HCT116 (cell line): ENCODE results near the gene TTBK1. TPM values are rescaled to one million over a fixed set of nuclear protein-coding genes. Genes with fewer than 3 reads are reported as not detected.

ENCODE experiments used
- ATAC-seq: fragments of 200-7000 bp; cut with Tn5 transposase; 2 replicates; pipeline ENCODE4 v1.9.1; 2020; ENCODE audit warnings: mild to moderate bottlenecking, moderate library complexity
- BruUV-seq: library from RNA; stranded (reverse); fragments of 400-500 nt; replicated peaks from 2 replicates; lab custom pipeline; 2021; lab: Mats Ljungman, UMichigan
- CTCF ChIA-PET: fragments of 300-600 bp; sonication (Branson Sonifier 250); formaldehyde crosslinking; loops from one replicate; lab custom pipeline; 2021; ENCODE audit warnings: antibody characterized with exemption; lab: Charles Lee
- POLR2A ChIA-PET: fragments of 300-600, 350-600 bp; sonication (Branson Sonifier 250); formaldehyde crosslinking; loops from one replicate; lab custom pipeline; 2021; ENCODE audit warnings: antibody characterized with exemption; lab: Charles Lee
- RAD21 ChIA-PET, 2 experiments: fragments of 300-600 bp; sonication (Branson Sonifier 250); formaldehyde crosslinking; loops; one replicate each; lab custom pipeline; 2023; ENCODE audit warnings: low total read pairs in 2 of 2; ENCODE audit not compliant: uncharacterized antibody in 2 of 2, unreplicated experiment in 2 of 2, low non-redundant PET in 1 of 2; lab: Charles Lee
- DNase-seq: peaks from one replicate; pipeline ENCODE4 v3.0.0-alpha.2; 2010; ENCODE audit warnings: low read depth, low spot score
- H2AFZ ChIP-seq: fragments of 200-600 bp; shearing (Covaris generic), sonication (generic); 2 replicates; pipeline ENCODE4 v1.6.1; 2017; ENCODE audit warnings: low read depth, mixed run types, mixed read lengths, antibody characterized with exemption, low read length; ENCODE audit not compliant: poor library complexity, severe bottlenecking
- H3K27ac ChIP-seq: 2 replicates; pipeline ENCODE4 v1.5.1; 2012; ENCODE audit warnings: low read depth, low read length
- H3K27me3 ChIP-seq: fragments of 200-600 bp; sonication (generic); 2 replicates; pipeline ENCODE4 v1.6.1; 2016; ENCODE audit warnings: mixed run types, low read length, mixed read lengths; ENCODE audit not compliant: insufficient read depth
- H3K36me3 ChIP-seq, 2 experiments: fragments of 200-500 bp in 1 of 2; fragments of 200-600 bp in 1 of 2; sonication (Bioruptor generic) in 1 of 2; sonication (generic) in 1 of 2; 2 replicates each; pipeline versions ENCODE4 v1.5.1 to v1.6.1; 2014 to 2016; ENCODE audit warnings: low read length in 2 of 2, inconsistent platforms in 1 of 2, mixed read lengths in 1 of 2, mixed run types in 1 of 2; ENCODE audit not compliant: insufficient read depth in 2 of 2, control insufficient read depth in 1 of 2
- H3K4me1 ChIP-seq, 2 experiments: fragments of 200-600 bp in 1 of 2; sonication (generic) in 1 of 2; 2 replicates each; pipeline versions ENCODE4 v1.5.1 to v1.6.1; 2012 to 2017; ENCODE audit warnings: low read length in 2 of 2, inconsistent platforms in 1 of 2, mild to moderate bottlenecking in 1 of 2, mixed read lengths in 1 of 2, mixed run types in 1 of 2, moderate library complexity in 1 of 2; ENCODE audit not compliant: insufficient read depth in 2 of 2, control insufficient read depth in 1 of 2
- H3K4me2 ChIP-seq: fragments of 200-600 bp; sonication (generic); 2 replicates; pipeline ENCODE4 v1.6.1; 2017; ENCODE audit warnings: mixed run types, low read length, mixed read lengths
- H3K4me3 ChIP-seq, 2 experiments: fragments of 200-600 bp in 1 of 2; sonication (generic) in 1 of 2; replicated peaks in 1 of 2; 2 replicates each; pipeline ENCODE4 v1.5.1; 2011 to 2016; ENCODE audit warnings: low read length in 2 of 2, control low read depth in 1 of 2, low read depth in 1 of 2, mild to moderate bottlenecking in 1 of 2, mixed read lengths in 1 of 2, mixed run types in 1 of 2
- H3K79me2 ChIP-seq: fragments of 200-600 bp; sonication (generic); 2 replicates; pipeline ENCODE4 v1.6.1; 2017; ENCODE audit warnings: mild to moderate bottlenecking, mixed run types, low read length, moderate library complexity, mixed read lengths; ENCODE audit not compliant: insufficient read depth
- H3K9ac ChIP-seq: fragments of 200-600 bp; sonication (generic); 2 replicates; pipeline ENCODE4 v1.6.1; 2016; ENCODE audit warnings: low read length, mixed read lengths
- H3K9me2 ChIP-seq: fragments of 200-600 bp; sonication (generic), shearing (Covaris generic); 2 replicates; pipeline ENCODE4 v1.6.1; 2017; ENCODE audit warnings: mixed run types, mild to moderate bottlenecking, moderate library complexity; ENCODE audit not compliant: insufficient read depth
- H3K9me3 ChIP-seq, 2 experiments: fragments of 200-500 bp in 1 of 2; fragments of 200-600 bp in 1 of 2; sonication (Bioruptor generic) in 1 of 2; sonication (generic) in 1 of 2; 2 replicates each; pipeline ENCODE4 v1.6.1; 2014 to 2017; ENCODE audit warnings: low read length in 2 of 2, mixed read lengths in 2 of 2, inconsistent platforms in 1 of 2, low read depth in 1 of 2, mild to moderate bottlenecking in 1 of 2, mixed run types in 1 of 2, moderate library complexity in 1 of 2; ENCODE audit not compliant: control insufficient read depth in 1 of 2, insufficient read depth in 1 of 2
- H4K20me1 ChIP-seq: fragments of 200-600 bp; sonication (generic), shearing (Covaris generic); 2 replicates; pipeline ENCODE4 v1.6.1; 2017; ENCODE audit warnings: mixed run types, mild to moderate bottlenecking, moderate library complexity; ENCODE audit not compliant: insufficient read depth
- CBX3 ChIP-seq: IDR thresholded peaks from 2 replicates; pipeline ENCODE4 v1.6.1; 2012; ENCODE audit warnings: low read depth
- ELF1 ChIP-seq: IDR thresholded peaks from 2 replicates; pipeline ENCODE4 v1.6.1; 2012; ENCODE audit warnings: low read depth, borderline replicate concordance
- EZH2 ChIP-seq: fragments of 200-600 bp; sonication (generic); IDR thresholded peaks from 2 replicates; pipeline ENCODE4 v1.6.1; 2017; ENCODE audit warnings: antibody characterized with exemption, mixed run types
- EZH2phosphoT487 ChIP-seq: fragments of 200-600 bp; IDR thresholded peaks from 2 replicates; pipeline ENCODE4 v1.6.1; 2018; ENCODE audit warnings: antibody characterized with exemption, borderline replicate concordance
- FOSL1 ChIP-seq: IDR thresholded peaks from 2 replicates; pipeline ENCODE4 v1.6.1; 2012; ENCODE audit warnings: low read depth
- JUND ChIP-seq: IDR thresholded peaks from 2 replicates; pipeline ENCODE4 v1.6.1; 2012
- POLR2A ChIP-seq: IDR thresholded peaks from 2 replicates; pipeline ENCODE4 v1.7.0; 2011; ENCODE audit warnings: borderline replicate concordance; ENCODE audit not compliant: insufficient read depth, insufficient read length; ENCODE audit errors: extremely low read depth
- RAD21 ChIP-seq: IDR thresholded peaks from 2 replicates; pipeline ENCODE4 v1.6.1; 2012; ENCODE audit warnings: low read depth, mild to moderate bottlenecking
- SIN3A ChIP-seq: IDR thresholded peaks from 2 replicates; pipeline ENCODE4 v1.6.1; 2012; ENCODE audit warnings: low read depth
- SP1 ChIP-seq: IDR thresholded peaks from 2 replicates; pipeline ENCODE4 v1.6.1; 2012; ENCODE audit warnings: low read depth
- SRF ChIP-seq: IDR thresholded peaks from 2 replicates; pipeline ENCODE4 v1.6.1; 2012; ENCODE audit warnings: low read depth
- TCF7L2 ChIP-seq: IDR thresholded peaks from 2 replicates; pipeline ENCODE4 v1.7.0; 2011; ENCODE audit warnings: borderline replicate concordance, inconsistent platforms; ENCODE audit not compliant: insufficient read depth, insufficient read length; ENCODE audit errors: extremely low read depth
- YY1 ChIP-seq: IDR thresholded peaks from 2 replicates; pipeline ENCODE4 v1.6.1; 2011; ENCODE audit warnings: low read length, low read depth, moderate library complexity, mild to moderate bottlenecking; ENCODE audit not compliant: insufficient replicate concordance; ENCODE audit errors: extremely low read depth
- ZNF274 ChIP-seq: fragments of 200-500 bp; sonication (Bioruptor generic); IDR thresholded peaks from 2 replicates; pipeline ENCODE4 v1.6.1; 2014; ENCODE audit warnings: mild to moderate bottlenecking, low read depth, low read length, inconsistent platforms
- intact Hi-C: fragments of 100-400 bp; cut with micrococcal nuclease; formaldehyde crosslinking; loops from 2 replicates; pipeline ENCODE4 v1.10.0; 2022
- total RNA-seq: library from RNA; stranded (reverse); gene quantifications from one replicate; pipeline ENCODE4 v1.2.1, GENCODE V29; 2021; ENCODE audit not compliant: unreplicated experiment
- TF ChIP-seq, protein P1 (sequence below): IDR thresholded peaks from 2 replicates; pipeline ENCODE4 v1.6.1; 2012; ENCODE audit warnings: low read depth
- TF ChIP-seq, protein P2 (sequence below): IDR thresholded peaks from 2 replicates; pipeline ENCODE4 v1.6.1; 2012
- TF ChIP-seq, protein P3 (sequence below), 3 experiments: fragments of 200-600 bp in 1 of 3; sonication (generic) in 1 of 3; IDR thresholded peaks in 2 of 3; conservative IDR thresholded peaks in 1 of 3; 2 replicates each; pipeline ENCODE4 v1.5.1; 2012 to 2017; ENCODE audit warnings: low read depth in 2 of 3, low read length in 2 of 3, antibody characterized with exemption in 1 of 3, borderline replicate concordance in 1 of 3, control low read depth in 1 of 3, mild to moderate bottlenecking in 1 of 3, mixed read lengths in 1 of 3, mixed run types in 1 of 3, moderate library complexity in 1 of 3; ENCODE audit not compliant: insufficient read depth in 1 of 3
- TF ChIP-seq, protein P4 (sequence below): IDR thresholded peaks from 2 replicates; pipeline ENCODE4 v1.6.1; 2012
- TF ChIP-seq, protein P5 (sequence below): IDR thresholded peaks from 2 replicates; pipeline ENCODE4 v1.6.1; 2011; ENCODE audit warnings: mild to moderate bottlenecking, low read length, moderate library complexity; ENCODE audit not compliant: insufficient replicate concordance; ENCODE audit errors: extremely low read depth

TTBK1 gene
- total RNA-seq, 1 experiment from 2014 or later, result not detected

DNA sequence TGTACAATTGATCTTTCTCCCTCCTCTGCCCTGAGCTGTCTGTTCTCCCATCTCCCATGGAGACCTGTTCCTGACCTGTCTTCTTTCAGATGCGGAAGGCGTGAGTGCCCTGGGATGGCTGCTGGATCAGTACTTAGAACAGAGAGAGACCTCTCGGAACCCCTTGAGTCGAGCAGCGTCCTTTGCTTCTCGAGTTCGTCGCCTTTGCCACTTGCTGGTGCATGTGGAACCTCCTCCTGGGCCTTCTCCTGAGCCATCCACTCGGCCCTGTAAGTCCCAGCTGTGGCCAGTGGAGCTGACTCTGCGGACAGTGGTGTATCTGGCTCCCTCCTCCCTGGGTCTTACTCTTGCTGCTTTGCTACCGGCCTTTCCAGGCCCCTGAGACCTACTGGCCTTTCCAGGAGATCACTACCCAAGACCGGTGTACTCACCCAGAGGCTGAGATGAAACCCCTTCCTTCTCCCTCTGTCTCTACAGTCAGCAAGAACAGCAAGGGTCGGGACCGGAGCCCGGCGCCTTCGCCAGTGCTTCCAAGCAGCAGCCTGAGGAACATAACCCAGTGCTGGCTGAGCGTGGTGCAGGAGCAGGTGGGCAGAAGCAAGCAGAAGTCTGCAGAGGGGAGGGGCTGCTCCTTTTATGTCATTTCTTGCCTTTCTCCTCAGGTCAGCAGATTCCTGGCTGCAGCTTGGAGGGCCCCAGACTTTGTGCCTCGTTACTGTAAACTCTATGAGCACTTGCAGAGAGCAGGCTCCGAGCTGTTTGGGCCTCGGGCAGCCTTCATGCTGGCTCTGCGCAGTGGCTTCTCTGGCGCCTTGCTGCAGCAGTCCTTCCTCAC, 38.8 kb upstream of the TTBK1 start:
- no peak overlapping the region for H3K4me3 ChIP-seq
- H3K9me2 ChIP-seq, result no peaks in the 10 kb centered on the region
- no peak overlapping the region for H3K9ac ChIP-seq
- no peaks in the 10 kb centered on the region for H3K79me2 ChIP-seq
- no peaks in the 10 kb centered on the region; a peak in 1 of 4 replicates for H3K36me3 ChIP-seq
- no peak overlapping the region for H2AFZ ChIP-seq
- BruUV-seq, result no TSS peak
- no peaks in the 10 kb centered on the region for H3K27me3 ChIP-seq
- H3K9me3 ChIP-seq, result no peaks in the 10 kb centered on the region
- CTCF ChIA-PET, result no interaction called here
- H3K27ac ChIP-seq, result no peak overlapping the region
- TF ChIP-seq CBX3 (no peak), JUND (no peak), ZNF274 (no peak), YY1 (no peak), FOSL1 (no peak), ELF1 (no peak), SP1 (no peak), SIN3A (no peak), EZH2phosphoT487 (no peak), TCF7L2 (no peak), SRF (no peak), POLR2A (no peak), EZH2 (no peak), RAD21 (no peak)
- TF ChIP-seq, protein P1, sequence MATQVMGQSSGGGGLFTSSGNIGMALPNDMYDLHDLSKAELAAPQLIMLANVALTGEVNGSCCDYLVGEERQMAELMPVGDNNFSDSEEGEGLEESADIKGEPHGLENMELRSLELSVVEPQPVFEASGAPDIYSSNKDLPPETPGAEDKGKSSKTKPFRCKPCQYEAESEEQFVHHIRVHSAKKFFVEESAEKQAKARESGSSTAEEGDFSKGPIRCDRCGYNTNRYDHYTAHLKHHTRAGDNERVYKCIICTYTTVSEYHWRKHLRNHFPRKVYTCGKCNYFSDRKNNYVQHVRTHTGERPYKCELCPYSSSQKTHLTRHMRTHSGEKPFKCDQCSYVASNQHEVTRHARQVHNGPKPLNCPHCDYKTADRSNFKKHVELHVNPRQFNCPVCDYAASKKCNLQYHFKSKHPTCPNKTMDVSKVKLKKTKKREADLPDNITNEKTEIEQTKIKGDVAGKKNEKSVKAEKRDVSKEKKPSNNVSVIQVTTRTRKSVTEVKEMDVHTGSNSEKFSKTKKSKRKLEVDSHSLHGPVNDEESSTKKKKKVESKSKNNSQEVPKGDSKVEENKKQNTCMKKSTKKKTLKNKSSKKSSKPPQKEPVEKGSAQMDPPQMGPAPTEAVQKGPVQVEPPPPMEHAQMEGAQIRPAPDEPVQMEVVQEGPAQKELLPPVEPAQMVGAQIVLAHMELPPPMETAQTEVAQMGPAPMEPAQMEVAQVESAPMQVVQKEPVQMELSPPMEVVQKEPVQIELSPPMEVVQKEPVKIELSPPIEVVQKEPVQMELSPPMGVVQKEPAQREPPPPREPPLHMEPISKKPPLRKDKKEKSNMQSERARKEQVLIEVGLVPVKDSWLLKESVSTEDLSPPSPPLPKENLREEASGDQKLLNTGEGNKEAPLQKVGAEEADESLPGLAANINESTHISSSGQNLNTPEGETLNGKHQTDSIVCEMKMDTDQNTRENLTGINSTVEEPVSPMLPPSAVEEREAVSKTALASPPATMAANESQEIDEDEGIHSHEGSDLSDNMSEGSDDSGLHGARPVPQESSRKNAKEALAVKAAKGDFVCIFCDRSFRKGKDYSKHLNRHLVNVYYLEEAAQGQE, result no peak
- TF ChIP-seq, protein P2, sequence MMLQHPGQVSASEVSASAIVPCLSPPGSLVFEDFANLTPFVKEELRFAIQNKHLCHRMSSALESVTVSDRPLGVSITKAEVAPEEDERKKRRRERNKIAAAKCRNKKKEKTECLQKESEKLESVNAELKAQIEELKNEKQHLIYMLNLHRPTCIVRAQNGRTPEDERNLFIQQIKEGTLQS, result no peak
- TF ChIP-seq, protein P3, sequence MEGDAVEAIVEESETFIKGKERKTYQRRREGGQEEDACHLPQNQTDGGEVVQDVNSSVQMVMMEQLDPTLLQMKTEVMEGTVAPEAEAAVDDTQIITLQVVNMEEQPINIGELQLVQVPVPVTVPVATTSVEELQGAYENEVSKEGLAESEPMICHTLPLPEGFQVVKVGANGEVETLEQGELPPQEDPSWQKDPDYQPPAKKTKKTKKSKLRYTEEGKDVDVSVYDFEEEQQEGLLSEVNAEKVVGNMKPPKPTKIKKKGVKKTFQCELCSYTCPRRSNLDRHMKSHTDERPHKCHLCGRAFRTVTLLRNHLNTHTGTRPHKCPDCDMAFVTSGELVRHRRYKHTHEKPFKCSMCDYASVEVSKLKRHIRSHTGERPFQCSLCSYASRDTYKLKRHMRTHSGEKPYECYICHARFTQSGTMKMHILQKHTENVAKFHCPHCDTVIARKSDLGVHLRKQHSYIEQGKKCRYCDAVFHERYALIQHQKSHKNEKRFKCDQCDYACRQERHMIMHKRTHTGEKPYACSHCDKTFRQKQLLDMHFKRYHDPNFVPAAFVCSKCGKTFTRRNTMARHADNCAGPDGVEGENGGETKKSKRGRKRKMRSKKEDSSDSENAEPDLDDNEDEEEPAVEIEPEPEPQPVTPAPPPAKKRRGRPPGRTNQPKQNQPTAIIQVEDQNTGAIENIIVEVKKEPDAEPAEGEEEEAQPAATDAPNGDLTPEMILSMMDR (IDR thresholded peaks at IDR 0.05 in 2 of 3, conservative IDR thresholded peaks at IDR 0.05 in 1 of 3; ENCODE audit: borderline replicate concordance in 1 of 3, insufficient read depth in 1 of 3, low read depth in 2 of 3, low read length in 2 of 3), result no peak
- TF ChIP-seq, protein P4, sequence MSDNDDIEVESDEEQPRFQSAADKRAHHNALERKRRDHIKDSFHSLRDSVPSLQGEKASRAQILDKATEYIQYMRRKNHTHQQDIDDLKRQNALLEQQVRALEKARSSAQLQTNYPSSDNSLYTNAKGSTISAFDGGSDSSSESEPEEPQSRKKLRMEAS, result no peak
- TF ChIP-seq, protein P5, sequence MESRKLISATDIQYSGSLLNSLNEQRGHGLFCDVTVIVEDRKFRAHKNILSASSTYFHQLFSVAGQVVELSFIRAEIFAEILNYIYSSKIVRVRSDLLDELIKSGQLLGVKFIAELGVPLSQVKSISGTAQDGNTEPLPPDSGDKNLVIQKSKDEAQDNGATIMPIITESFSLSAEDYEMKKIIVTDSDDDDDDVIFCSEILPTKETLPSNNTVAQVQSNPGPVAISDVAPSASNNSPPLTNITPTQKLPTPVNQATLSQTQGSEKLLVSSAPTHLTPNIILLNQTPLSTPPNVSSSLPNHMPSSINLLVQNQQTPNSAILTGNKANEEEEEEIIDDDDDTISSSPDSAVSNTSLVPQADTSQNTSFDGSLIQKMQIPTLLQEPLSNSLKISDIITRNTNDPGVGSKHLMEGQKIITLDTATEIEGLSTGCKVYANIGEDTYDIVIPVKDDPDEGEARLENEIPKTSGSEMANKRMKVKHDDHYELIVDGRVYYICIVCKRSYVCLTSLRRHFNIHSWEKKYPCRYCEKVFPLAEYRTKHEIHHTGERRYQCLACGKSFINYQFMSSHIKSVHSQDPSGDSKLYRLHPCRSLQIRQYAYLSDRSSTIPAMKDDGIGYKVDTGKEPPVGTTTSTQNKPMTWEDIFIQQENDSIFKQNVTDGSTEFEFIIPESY, result no peak
- DNase-seq (no peak), ATAC-seq (no peak)
- intact Hi-C loops, result no loop called here
- POLR2A ChIA-PET, result no interaction called here
- H3K4me2 ChIP-seq, result no peak overlapping the region
- RAD21 ChIA-PET, result no interaction called here
- no peaks in the 10 kb centered on the region for H3K4me1 ChIP-seq
- H4K20me1 ChIP-seq, result no peaks in the 10 kb centered on the region
